Measurements from ENCODE around the gene ATG2A.

Gene ATG2A

DNA sequence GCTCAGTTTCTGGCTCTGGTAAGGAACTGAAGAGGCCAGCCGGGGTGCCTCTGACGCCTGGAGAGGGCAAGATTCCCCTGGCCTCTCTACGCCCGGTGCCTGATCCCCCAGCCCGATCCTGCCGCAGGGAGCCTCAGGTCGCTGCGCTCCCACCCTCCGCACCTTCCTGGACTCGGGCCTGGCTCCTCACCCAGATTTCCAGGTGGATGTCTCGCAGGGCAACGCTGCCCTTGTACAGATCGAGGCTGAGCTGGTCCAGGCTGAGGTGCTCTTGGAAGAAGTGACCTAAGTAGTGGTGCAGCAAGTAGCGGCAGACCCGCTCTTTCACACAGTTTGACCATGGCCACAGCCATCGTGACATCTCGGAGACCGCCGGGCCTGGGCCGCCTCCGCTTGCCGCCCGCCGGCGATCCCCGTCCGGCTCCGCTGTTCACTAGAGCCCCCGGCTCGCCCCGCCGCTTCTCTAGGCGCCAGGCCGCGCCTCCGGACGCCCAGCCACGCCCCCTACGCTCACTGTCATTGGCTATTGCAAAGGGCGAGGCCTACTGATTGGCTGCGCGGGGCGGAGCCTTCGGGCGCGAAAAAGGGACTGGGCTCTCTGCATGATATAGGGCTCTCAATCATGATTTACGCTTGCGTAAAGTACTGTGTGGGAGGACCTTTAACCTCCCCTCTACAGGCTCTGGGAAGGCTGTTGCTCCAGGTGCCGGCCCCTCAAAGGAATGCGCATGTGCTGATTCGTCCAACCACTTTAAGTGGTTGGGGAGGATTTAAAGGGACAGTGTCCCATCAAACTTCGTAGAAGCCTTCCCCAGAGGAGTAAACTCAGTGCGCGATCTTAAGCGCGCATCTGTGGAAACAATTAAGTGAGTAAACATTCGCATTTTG lies at the start of gene ATG2A:
TSS of gene ATG2A (minus strand) at position 435 of the 888 bp plus-strand sequence. CDS start at position 361, 74 bp downstream.
- peak; percentile 95 to 98 (median 98) for DNase-seq (ENCODE audit: low read depth in 3 of 3, low spot score in 1 of 3)

DNA sequence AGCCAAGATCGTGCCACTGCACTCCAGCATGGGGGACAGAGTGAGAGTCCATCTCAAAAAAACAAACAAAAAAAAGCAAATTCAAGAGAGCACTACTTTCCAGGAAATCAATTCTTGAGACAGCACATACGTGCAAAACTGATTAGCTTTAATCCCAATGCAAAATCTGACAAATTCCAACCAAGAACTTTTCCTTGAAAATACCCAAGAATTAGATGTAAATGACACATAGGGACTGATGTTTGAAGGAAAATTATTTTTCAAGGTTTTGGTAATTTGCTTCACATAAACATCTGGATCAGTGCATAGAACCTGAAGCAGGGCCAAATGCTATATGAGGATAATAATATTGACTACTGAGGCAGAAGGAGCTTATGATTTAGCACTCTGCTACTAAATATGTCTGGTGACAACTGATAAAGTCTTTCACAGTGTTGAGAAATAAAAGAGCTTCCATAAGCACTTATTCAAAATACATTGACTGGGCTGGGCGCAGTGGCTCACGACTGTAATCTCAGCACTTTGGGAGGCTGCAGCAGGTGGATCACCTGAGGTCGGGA lies 46.1 kb upstream of the ATG2A start:
- DNase-seq (ENCODE audit: low read depth in 3 of 3, low spot score in 1 of 3): no peak

GRCh38 chr11:64960719-64961118 lies 43.7 kb upstream of the ATG2A start:
- DNase-seq (ENCODE audit: low read depth in 3 of 3, low spot score in 1 of 3): no peak

GRCh38 chr11:64959498-64959897 lies 42.5 kb upstream of the ATG2A start:
- no peak for DNase-seq (ENCODE audit: low read depth in 3 of 3, low spot score in 1 of 3)

DNA sequence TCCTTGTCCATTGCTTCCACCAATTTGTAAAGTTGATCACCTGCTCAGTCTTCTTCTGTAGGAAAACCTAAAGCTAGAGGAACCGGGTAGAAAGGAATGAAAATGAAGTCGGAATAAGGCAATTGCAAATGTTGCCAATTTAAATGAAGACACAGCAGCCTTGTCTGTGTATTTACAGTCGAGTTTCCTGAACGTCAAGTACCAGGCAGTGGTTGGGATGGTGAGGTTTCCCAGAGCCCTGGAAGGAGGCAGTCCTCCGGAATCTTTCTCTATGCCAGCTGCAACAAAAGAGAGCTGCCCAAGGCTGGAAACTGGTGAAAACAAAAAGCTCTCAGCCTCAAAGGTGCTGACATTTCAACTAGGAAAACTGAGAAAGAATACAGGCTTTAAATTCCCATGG lies 37.2 kb upstream of the ATG2A start:
- no peak for DNase-seq (ENCODE audit: low read depth in 3 of 3, low spot score in 1 of 3)

DNA sequence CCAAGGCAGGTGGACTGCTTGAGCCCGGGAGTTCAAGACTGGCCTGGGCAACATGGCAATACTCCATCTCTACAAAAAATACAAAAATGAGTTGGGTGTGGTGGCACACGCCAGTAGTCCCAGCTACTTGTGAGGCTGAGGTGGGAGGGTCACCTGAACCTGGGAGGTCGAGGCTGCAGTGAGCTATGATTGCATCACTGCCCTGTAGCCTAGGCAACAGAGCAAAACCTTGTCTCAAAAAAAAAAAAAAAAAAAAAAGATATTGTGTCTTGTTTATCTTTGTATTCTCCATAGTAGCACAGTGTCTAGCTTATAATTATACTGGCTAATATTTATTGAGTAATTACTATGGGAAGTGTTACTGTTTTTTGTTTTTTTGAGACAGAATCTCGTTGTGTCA lies 34.5 kb upstream of the ATG2A start:
- no peak for DNase-seq (ENCODE audit: low read depth in 3 of 3, low spot score in 1 of 3)

- DNase-seq (ENCODE audit: low read depth in 3 of 3, low spot score in 1 of 3): no peak
Measured at GRCh38 chr11:64947208-64947814, 30.3 kb upstream of the ATG2A start.

- no peak for DNase-seq (ENCODE audit: low read depth in 3 of 3, low spot score in 1 of 3)
Measured at GRCh38 chr11:64936539-64936938, 19.5 kb upstream of the ATG2A start.

- no peak for DNase-seq (ENCODE audit: low read depth in 3 of 3, low spot score in 1 of 3)
Measured at GRCh38 chr11:64935359-64936081, 18.5 kb upstream of the ATG2A start, which contains the start of gene GPHA2. TSS of gene GPHA2 (minus strand) at chr11:64935893. CDS start at chr11:64935460, 433 bp downstream.

DNA sequence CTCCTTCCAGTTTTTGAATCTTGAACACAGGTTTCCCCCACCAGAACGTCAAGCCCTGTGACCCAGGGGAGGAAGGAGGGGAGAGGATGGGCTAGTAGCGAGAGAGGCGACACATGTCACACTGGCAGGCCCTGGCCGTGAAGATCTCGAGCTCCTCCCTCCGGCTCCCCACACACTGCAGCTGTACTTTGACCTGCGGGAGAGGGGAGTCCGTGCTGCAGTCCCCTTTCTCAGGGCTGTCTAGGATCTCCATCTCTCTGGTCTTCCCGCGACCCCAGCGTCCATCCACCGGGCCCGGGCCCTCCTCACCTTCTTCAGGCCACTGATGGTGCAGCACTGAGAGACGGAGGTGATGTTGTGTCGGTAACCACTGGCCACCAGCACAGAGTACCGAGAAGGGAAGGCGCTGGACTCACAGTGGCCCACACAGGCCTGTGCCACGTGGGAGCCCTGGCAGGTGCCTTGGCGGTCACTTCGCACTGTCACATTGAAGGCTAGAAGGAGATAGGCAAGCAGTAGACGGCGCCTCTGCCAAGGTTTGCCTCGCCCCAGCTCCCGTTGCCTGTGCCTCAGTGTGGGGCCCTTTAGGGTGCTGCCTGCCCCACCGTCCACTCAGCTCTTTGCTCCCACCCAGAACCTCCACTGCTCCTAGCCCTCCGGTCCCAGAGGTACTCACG lies 17.8 kb upstream of the ATG2A start:
- DNase-seq (ENCODE audit: low read depth in 3 of 3, low spot score in 1 of 3): no peak

DNA sequence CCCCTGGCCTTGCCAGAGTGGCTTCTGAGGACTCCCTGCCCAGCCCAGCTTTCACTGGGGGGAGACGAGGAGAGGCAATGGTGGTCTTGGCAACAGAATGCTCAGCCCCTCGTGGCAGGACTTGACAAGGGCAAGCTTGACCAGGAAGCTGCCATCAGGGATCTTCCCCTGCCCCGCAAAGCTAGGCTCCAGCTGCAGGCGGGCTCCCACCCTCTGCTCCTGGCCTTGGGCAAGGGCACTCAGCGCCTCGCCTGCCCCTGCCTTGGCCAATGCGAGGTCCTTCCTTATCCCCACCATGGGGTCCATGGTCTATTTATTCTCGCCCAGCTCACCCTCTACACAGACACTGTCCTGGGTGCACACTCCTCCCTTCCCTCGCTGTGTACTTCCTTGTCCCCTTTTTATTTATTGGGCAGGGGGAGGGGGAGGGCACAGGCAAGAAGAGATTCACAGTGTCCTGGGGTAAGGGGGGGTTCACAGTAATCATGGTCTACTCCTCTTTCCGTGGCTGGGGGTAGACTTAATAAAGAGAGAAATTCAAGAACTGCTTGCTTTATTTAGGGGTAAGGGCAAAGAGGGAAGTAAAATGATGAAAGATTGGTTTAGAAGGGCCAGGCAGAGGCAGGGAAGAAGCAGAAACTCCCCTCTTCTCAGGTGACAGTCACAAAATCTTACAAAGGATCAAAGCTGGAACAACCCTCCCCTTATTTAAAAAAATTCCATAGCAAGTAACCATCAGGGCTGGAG lies 17.1 kb upstream of the ATG2A start:
- no peak for DNase-seq (ENCODE audit: low read depth in 3 of 3, low spot score in 1 of 3)

- DNase-seq (ENCODE audit: low read depth in 3 of 3, low spot score in 1 of 3): no peak
Measured at GRCh38 chr11:64933213-64933934, 16.4 kb upstream of the ATG2A start.

GRCh38 chr11:64932324-64932723 lies 15.3 kb upstream of the ATG2A start:
- no peak for DNase-seq (ENCODE audit: low read depth in 3 of 3, low spot score in 1 of 3)

DNA sequence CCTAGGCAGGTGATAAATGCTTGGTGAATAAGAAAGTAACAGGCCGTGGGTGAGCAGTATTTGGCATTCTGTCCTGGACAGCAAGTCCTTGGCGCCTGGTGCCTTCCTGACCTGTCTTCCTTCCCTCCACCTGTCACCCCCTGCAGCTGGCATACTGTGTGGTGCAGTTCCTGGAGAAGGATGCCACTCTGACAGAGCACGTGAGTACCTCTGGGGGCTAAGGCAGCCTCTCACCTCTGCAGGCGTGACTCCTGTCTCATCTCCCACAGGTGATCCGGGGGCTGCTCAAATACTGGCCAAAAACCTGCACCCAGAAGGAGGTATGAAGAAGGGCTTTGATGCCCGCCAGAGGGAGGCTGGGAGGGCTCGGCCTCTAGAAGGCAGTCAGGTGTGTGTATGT lies 14.3 kb upstream of the ATG2A start:
- no peak for DNase-seq (ENCODE audit: low read depth in 3 of 3, low spot score in 1 of 3)

DNA sequence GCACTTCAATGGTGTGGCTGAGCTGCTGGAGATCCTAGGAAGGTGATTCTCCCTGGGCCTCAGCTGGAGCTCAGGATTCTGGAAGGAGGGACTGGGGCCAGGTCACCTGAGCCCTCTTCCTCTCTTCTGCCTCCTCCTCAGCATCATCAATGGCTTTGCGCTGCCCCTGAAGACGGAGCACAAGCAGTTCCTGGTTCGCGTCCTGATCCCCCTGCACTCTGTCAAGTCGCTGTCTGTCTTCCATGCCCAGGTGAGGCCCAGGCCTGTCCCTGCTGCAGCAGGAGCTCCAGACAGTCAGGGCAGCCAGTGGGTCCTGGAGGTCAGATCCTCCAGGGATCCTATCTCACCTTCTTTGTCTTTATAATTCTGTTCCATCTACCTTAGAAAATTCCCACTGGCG lies 13.3 kb upstream of the ATG2A start:
- no peak for DNase-seq (ENCODE audit: low read depth in 3 of 3, low spot score in 1 of 3)

- DNase-seq (ENCODE audit: low read depth in 3 of 3, low spot score in 1 of 3): no peak
Measured at GRCh38 chr11:64929625-64930024, 12.6 kb upstream of the ATG2A start.

GRCh38 chr11:64928957-64929356 lies 11.9 kb upstream of the ATG2A start:
- DNase-seq (ENCODE audit: low read depth in 3 of 3, low spot score in 1 of 3): no peak

DNA sequence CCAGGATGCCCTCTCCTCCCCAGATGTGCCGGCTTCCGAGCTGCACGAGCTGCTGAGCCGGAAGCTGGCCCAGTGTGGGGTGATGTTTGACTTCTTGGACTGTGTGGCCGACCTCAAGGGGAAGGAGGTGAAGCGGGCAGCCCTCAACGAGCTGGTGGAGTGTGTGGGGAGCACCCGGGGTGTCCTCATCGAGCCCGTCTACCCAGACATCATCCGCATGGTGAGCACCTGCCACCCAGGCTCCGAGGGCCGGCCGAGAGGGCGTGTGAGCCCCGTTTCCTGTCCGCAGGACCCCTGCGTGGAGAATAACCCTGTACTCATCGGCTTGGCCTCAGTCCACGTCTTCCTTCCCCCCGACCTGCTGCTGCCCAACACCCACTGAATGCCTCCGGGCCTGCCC lies 9.7 kb upstream of the ATG2A start:
- DNase-seq (ENCODE audit: low read depth in 3 of 3, low spot score in 1 of 3): no peak
